IMR-90 (cell line): ENCODE measurements around the gene HYAL3. TPM values are rescaled to one million over a fixed set of nuclear protein-coding genes. Genes with fewer than 3 reads are reported as not detected.

Source experiments
- ATAC-seq: fragments of 200-7000 bp; cut with Tn5 transposase; 2 replicates; pipeline ENCODE4 v1.9.1; 2020; ENCODE audit warnings: low read depth, mild to moderate bottlenecking, moderate library complexity
- BruUV-seq: library from RNA; stranded (reverse); fragments of 400-500 nt; replicated peaks from 2 replicates; lab custom pipeline; 2021; lab: Mats Ljungman, UMichigan
- CTCF ChIA-PET: fragments of 300-600 bp; formaldehyde crosslinking; extraction: SDS; loops from one replicate; lab custom pipeline; 2021; ENCODE audit warnings: antibody characterized with exemption; lab: Yijun Ruan, JAX
- POLR2A ChIA-PET: fragments of 300-600 bp; sonication (Branson Sonifier 250); formaldehyde crosslinking; loops from one replicate; lab custom pipeline; 2022; ENCODE audit warnings: antibody characterized with exemption; ENCODE audit not compliant: unreplicated experiment; lab: Charles Lee
- DNase-seq: peaks from one replicate; pipeline ENCODE4 v3.0.0; 2013
- H2AFZ ChIP-seq: replicated peaks from 2 replicates; pipeline ENCODE3; 2013; ENCODE audit warnings: low read length, mild to moderate bottlenecking; ENCODE audit not compliant: poor library complexity
- H2AK5ac ChIP-seq: 2 replicates; pipeline ENCODE4 v1.6.1; 2013; ENCODE audit warnings: low read depth, low read length, inconsistent platforms
- H2AK9ac ChIP-seq: replicated peaks from 2 replicates; pipeline ENCODE3; 2013; ENCODE audit warnings: mild to moderate bottlenecking, low read depth, low read length, moderate library complexity; ENCODE audit not compliant: poor library complexity
- H2BK120ac ChIP-seq: 2 replicates; pipeline ENCODE4 v1.6.1; 2013; ENCODE audit warnings: low read depth, low read length, inconsistent platforms
- H2BK15ac ChIP-seq: 3 replicates; pipeline ENCODE4 v1.6.1; 2013; ENCODE audit warnings: low read depth, low read length, inconsistent platforms
- H2BK20ac ChIP-seq: 2 replicates; pipeline ENCODE4 v1.6.1; 2013; ENCODE audit warnings: low read depth, mild to moderate bottlenecking, inconsistent platforms, low read length, moderate library complexity
- H2BK5ac ChIP-seq: 2 replicates; pipeline ENCODE4 v1.6.1; 2013; ENCODE audit warnings: mild to moderate bottlenecking, low read depth, low read length, inconsistent platforms; ENCODE audit not compliant: poor library complexity, severe bottlenecking
- H3K14ac ChIP-seq: replicated peaks from 2 replicates; pipeline ENCODE4 v1.6.1; 2013; ENCODE audit warnings: low read depth, low read length, inconsistent platforms
- H3K18ac ChIP-seq: 2 replicates; pipeline ENCODE4 v1.6.1; 2013; ENCODE audit warnings: low read depth, low read length, control low read depth
- H3K23ac ChIP-seq: 2 replicates; pipeline ENCODE4 v1.6.1; 2013; ENCODE audit warnings: low read depth, low read length, inconsistent platforms
- H3K27ac ChIP-seq: 2 replicates; pipeline ENCODE4 v1.5.1; 2013; ENCODE audit warnings: mild to moderate bottlenecking, control low read depth, low read length; ENCODE audit not compliant: insufficient read depth
- H3K27me3 ChIP-seq: 2 replicates; pipeline ENCODE4 v1.6.1; 2013; ENCODE audit warnings: low read length; ENCODE audit not compliant: control insufficient read depth, insufficient read depth
- H3K36me3 ChIP-seq: 2 replicates; pipeline ENCODE4 v1.6.1; 2013; ENCODE audit warnings: low read length, mixed read lengths; ENCODE audit not compliant: control insufficient read depth, insufficient read depth
- H3K4ac ChIP-seq: 2 replicates; pipeline ENCODE4 v1.6.1; 2013; ENCODE audit warnings: low read depth, low read length, inconsistent platforms
- H3K4me1 ChIP-seq: 2 replicates; pipeline ENCODE4 v1.6.1; 2013; ENCODE audit warnings: low read length, mixed read lengths; ENCODE audit not compliant: control insufficient read depth, insufficient read depth
- H3K4me2 ChIP-seq: 2 replicates; pipeline ENCODE4 v1.6.1; 2013; ENCODE audit warnings: low read depth, mild to moderate bottlenecking, control low read depth, low read length, moderate library complexity
- H3K4me3 ChIP-seq: 2 replicates; pipeline ENCODE4 v1.5.1; 2013; ENCODE audit warnings: low read depth, mild to moderate bottlenecking, control low read depth, low read length, moderate library complexity; ENCODE audit not compliant: insufficient read depth
- H3K56ac ChIP-seq: 2 replicates; pipeline ENCODE4 v1.6.1; 2013; ENCODE audit warnings: low read length, inconsistent platforms; ENCODE audit not compliant: insufficient read depth; ENCODE audit errors: extremely low read depth
- H3K79me1 ChIP-seq, 2 experiments: 2 replicates each; pipeline ENCODE4 v1.6.1; 2013; ENCODE audit warnings: low read length in 2 of 2, inconsistent platforms in 1 of 2, low read depth in 1 of 2
- H3K9ac ChIP-seq: 2 replicates; pipeline ENCODE4 v1.6.1; 2013; ENCODE audit warnings: low read depth, low read length, control low read depth
- H3K9me1 ChIP-seq: 2 replicates; pipeline ENCODE4 v1.6.1; 2013; ENCODE audit warnings: low read length, inconsistent platforms; ENCODE audit not compliant: insufficient read depth
- H3K9me3 ChIP-seq: 2 replicates; pipeline ENCODE4 v1.6.1; 2013; ENCODE audit warnings: low read length; ENCODE audit not compliant: control insufficient read depth, insufficient read depth
- H4K20me1 ChIP-seq: 2 replicates; pipeline ENCODE4 v1.6.1; 2013; ENCODE audit warnings: low read length, inconsistent platforms; ENCODE audit not compliant: insufficient read depth
- H4K5ac ChIP-seq: 2 replicates; pipeline ENCODE4 v1.6.1; 2013; ENCODE audit warnings: mild to moderate bottlenecking, low read depth, low read length, control low read depth
- H4K8ac ChIP-seq, 2 experiments: 2 replicates each; pipeline ENCODE4 v1.6.1; 2013; ENCODE audit warnings: low read depth in 2 of 2, low read length in 2 of 2, control low read depth in 1 of 2, inconsistent platforms in 1 of 2
- H4K91ac ChIP-seq: 2 replicates; pipeline ENCODE4 v1.6.1; 2013; ENCODE audit warnings: low read depth, low read length, inconsistent platforms; ENCODE audit not compliant: insufficient read depth
- FOS ChIP-seq: fragments of 150-350 bp; IDR thresholded peaks from 2 replicates; pipeline ENCODE4 v1.6.1; 2016; ENCODE audit warnings: low read depth, low read length
- MAFK ChIP-seq: IDR thresholded peaks from 2 replicates; pipeline ENCODE4 v1.6.1; 2012; ENCODE audit warnings: low read depth, low read length, improper control_type of control experiment
- MXI1 ChIP-seq: IDR thresholded peaks from 2 replicates; pipeline ENCODE4 v1.6.1; 2012; ENCODE audit warnings: low read depth, mild to moderate bottlenecking, low read length, moderate library complexity, borderline replicate concordance
- POLR2A ChIP-seq: IDR thresholded peaks from 2 replicates; pipeline ENCODE4 v1.6.1; 2012; ENCODE audit warnings: mild to moderate bottlenecking, low read depth, low read length
- USF2 ChIP-seq: fragments of 150-350 bp; IDR thresholded peaks from 2 replicates; pipeline ENCODE4 v1.6.1; 2017; ENCODE audit warnings: mild to moderate bottlenecking, antibody characterized with exemption, low read length, low read depth
- WGBS, 2 experiments: methylation state at CpG; one replicate each; pipeline versions ENCODE4 v1.1.5 to v1.1.7; 2013; ENCODE audit warnings: missing lambda C conversion rate in 2 of 2; ENCODE audit not compliant: insufficient read length in 1 of 2; ENCODE audit errors: extremely low coverage in 2 of 2; 5-methylcytosine and 5-hydroxymethylcytosine counted together
- dilution Hi-C: fragments of 300-500 bp; cut with HindIII; formaldehyde crosslinking; loops from one replicate; pipeline ENCODE4 v1.14.3; 2018; ENCODE audit warnings: low sequenced_read_pairs; ENCODE audit not compliant: unreplicated experiment
- in situ Hi-C: fragments of 300-500 bp; cut with MboI; formaldehyde crosslinking; loops from 3 replicates; pipeline ENCODE4 v1.14.3; 2019; ENCODE audit warnings: low sequenced_read_pairs, inconsistent platforms, mixed read lengths
- intact Hi-C: fragments of 100-400 bp; cut with micrococcal nuclease; formaldehyde crosslinking; loops from 2 replicates; pipeline ENCODE4 v1.10.0; 2022
- polyA plus RNA-seq, 3 experiments: library from polyadenylated mRNA; depleted of rRNA; stranded (reverse); fragments of >200 nt; gene quantifications; 2 replicates each; pipeline ENCODE4 v1.2.3, GENCODE V29; 2012; ENCODE audit warnings: low replicate concordance in 1 of 3
- total RNA-seq: library from RNA; depleted of rRNA; stranded (reverse); fragments of >200 nt; gene quantifications from 2 replicates; pipeline ENCODE4 v1.2.3, GENCODE V29; 2012

The HYAL3 gene
- total and polyA plus RNA-seq, 2 of the 4 experiments (the other 2 are of a cell fraction), result 2.7 to 5.7 TPM

- Histone ChIP-seq H3K36me3 (peaks cover 22% of the 10 kb centered on the region), H3K79me1 (peaks cover 9 to 89% of the 10 kb centered on the region in 2 experiments), H3K18ac (no peak overlapping the region), H2BK20ac (no peak overlapping the region), H2BK120ac (peak overlapping the region; percentile 13; the same call in 1 of the 2 replicates), H3K56ac (peak overlapping the region; percentile 1; the same call in 1 of the 2 replicates), H3K14ac (peak overlapping the region; percentile 74), H3K9me1 (peaks cover 15% of the 10 kb centered on the region), H3K4me1 (peaks cover 66% of the 10 kb centered on the region), H3K9ac (peak overlapping the region; percentile 13), H4K5ac (peak overlapping the region; percentile 56), H2AK9ac (peak overlapping the region; percentile 98), H2BK15ac (peak overlapping the region; percentile 14; the same call in 1 of the 3 replicates), H2AK5ac (peak overlapping the region; percentile 97), H3K4ac (peak overlapping the region; percentile 89), H3K27ac (peak overlapping the region; percentile 72), H3K4me2 (peak overlapping the region; percentile 53), H3K9me3 (no peaks in the 10 kb centered on the region), H3K4me3 (no peak overlapping the region), H3K27me3 (no peaks in the 10 kb centered on the region), H4K20me1 (peaks cover 86% of the 10 kb centered on the region), H3K23ac (peak overlapping the region; percentile 57; the same call in 1 of the 2 replicates), H4K8ac (peak overlapping the region; percentile 70 to 98), H2AFZ (peak overlapping the region; percentile 86), H2BK5ac (peak overlapping the region; percentile 81), H4K91ac (peak overlapping the region; percentile 76)
- CTCF ChIA-PET, result interaction anchor here (0.6 to 1.1 kb wide), 10 partner anchors 9 to 135 kb away, joined by 3 to 8 read pairs (median 5); partner anchors contain the start of genes GNAI2 and SEMA3B
- POLR2A ChIA-PET, result interaction anchor here (0.6 to 1.0 kb wide), 2 partner anchors 11 to 65 kb away, joined by 3 to 6 read pairs; partner anchors contain the start of gene GNAI2
- intact Hi-C loops, result loop anchor here (1.0 kb wide), 1 partner anchor 19 kb away; no protein-coding TSS in a partner anchor
- 50% methylated on average over 2 of the region's 10 CpGs; no CpG with 5 or more reads in 1 of the 2 experiments for WGBS, 2 experiments
- BruUV-seq, result no TSS peak
- TF ChIP-seq MAFK (peak; percentile 59), MXI1 (peak; percentile 65), FOS (no peak), POLR2A (no peak), USF2 (peak; percentile 63)
- ATAC-seq (peak; percentile 55), DNase-seq (peak; percentile 92)
- dilution Hi-C loops, result no loop called here
- in situ Hi-C loops, result no loop called here
Measured at GRCh38 chr3:50246517-50246954, 52.7 kb downstream of the HYAL3 start.
